Esophagus (tissue), 2 donors: ENCODE results near the gene PIEZO1. TPM values are rescaled to one million over a fixed set of nuclear protein-coding genes. Genes with fewer than 3 reads are reported as not detected.

Experiments
- H3K27ac ChIP-seq, 2 donors: one replicate each; pipeline ENCODE4 v1.5.1; 2013; ENCODE audit warnings: low read depth in 2 of 2, mild to moderate bottlenecking in 2 of 2, inconsistent platforms in 1 of 2, low read length in 1 of 2, moderate library complexity in 1 of 2
- H3K27me3 ChIP-seq, 2 donors: one replicate each; pipeline ENCODE4 v1.6.1; 2013; ENCODE audit warnings: low read length in 2 of 2, control low read depth in 1 of 2, mild to moderate bottlenecking in 1 of 2; ENCODE audit not compliant: insufficient read depth in 2 of 2, control insufficient read depth in 1 of 2
- H3K36me3 ChIP-seq, 2 donors: one replicate each; pipeline ENCODE4 v1.6.1; 2013; ENCODE audit warnings: low read length in 1 of 2; ENCODE audit not compliant: control insufficient read depth in 2 of 2, insufficient read depth in 2 of 2
- H3K4me1 ChIP-seq, 2 donors: one replicate each; pipeline ENCODE4 v1.6.1; 2013; ENCODE audit warnings: low read length in 1 of 2; ENCODE audit not compliant: control insufficient read depth in 2 of 2, insufficient read depth in 2 of 2
- H3K4me3 ChIP-seq, 2 donors: one replicate each; pipeline ENCODE4 v1.5.1; 2013; ENCODE audit warnings: low read length in 2 of 2, mild to moderate bottlenecking in 2 of 2, low read depth in 1 of 2, moderate library complexity in 1 of 2
- H3K9me3 ChIP-seq, 2 donors: one replicate each; pipeline ENCODE4 v1.6.1; 2013; ENCODE audit warnings: mild to moderate bottlenecking in 2 of 2, low read depth in 1 of 2, low read length in 1 of 2, moderate library complexity in 1 of 2; ENCODE audit not compliant: control insufficient read depth in 2 of 2, insufficient read depth in 1 of 2
- WGBS, 2 donors: extraction: QIAGEN DNeasy Blood & Tissue Kit; methylation state at CpG; one replicate each; pipeline ENCODE4 v1.1.7; 2013; 5-methylcytosine and 5-hydroxymethylcytosine counted together
- polyA plus RNA-seq, 2 donors: library from polyadenylated mRNA; stranded (reverse); fragments of 200-250 nt; gene quantifications; one replicate each; pipeline ENCODE4 v1.2.3, GENCODE V29; 2013
- donor health status: healthy with polysubstance abuse.
- donor health status: Bipolar disorder and iron deficiency.

PIEZO1 gene
- polyA plus RNA-seq, 2 donors: 102 to 172 TPM

- no peaks in the 10 kb centered on the region for H3K9me3 ChIP-seq
- no peak overlapping the region for H3K4me3 ChIP-seq
- no peaks in the 10 kb centered on the region for H3K4me1 ChIP-seq
- peaks cover 24 to 84% of the 10 kb centered on the region in 2 donors for H3K36me3 ChIP-seq
- H3K27me3 ChIP-seq: no peaks in the 10 kb centered on the region
- no peak overlapping the region for H3K27ac ChIP-seq
- 94 to 95% methylated on average over 19 of the region's 19 CpGs for WGBS, 2 donors
Observed at GRCh38 chr16:88719933-88720296, 65.1 kb downstream of the PIEZO1 start.

- no peaks in the 10 kb centered on the region for H3K4me1 ChIP-seq
- H3K36me3 ChIP-seq: peaks cover 28 to 85% of the 10 kb centered on the region in 2 donors
- WGBS, 2 donors: 88% methylated on average over 29 of the region's 29 CpGs
- no peaks in the 10 kb centered on the region for H3K9me3 ChIP-seq
- H3K27ac ChIP-seq: peak overlapping the region in 1 of 2 donors; percentile 29
- no peaks in the 10 kb centered on the region for H3K27me3 ChIP-seq
- no peak overlapping the region for H3K4me3 ChIP-seq
Observed at GRCh38 chr16:88719267-88719932, 65.6 kb downstream of the PIEZO1 start.

GRCh38 chr16:88718178-88718577 is 66.8 kb downstream of the PIEZO1 start:
- Histone ChIP-seq H3K27me3 (no peaks in the 10 kb centered on the region), H3K4me1 (no peaks in the 10 kb centered on the region), H3K4me3 (no peak overlapping the region), H3K36me3 (peaks cover 28 to 88% of the 10 kb centered on the region in 2 donors), H3K9me3 (no peaks in the 10 kb centered on the region), H3K27ac (no peak overlapping the region)
- WGBS, 2 donors: 85 to 91% methylated on average over 11 of the region's 11 CpGs

GRCh38 chr16:88716601-88717001 is 68.4 kb downstream of the PIEZO1 start:
- Histone ChIP-seq H3K36me3 (peaks cover 28 to 74% of the 10 kb centered on the region in 2 donors), H3K27me3 (no peaks in the 10 kb centered on the region), H3K4me1 (no peaks in the 10 kb centered on the region), H3K4me3 (no peak overlapping the region), H3K27ac (no peak overlapping the region), H3K9me3 (no peaks in the 10 kb centered on the region)
- 95 to 97% methylated on average over 21 of the region's 21 CpGs for WGBS, 2 donors

- Histone ChIP-seq H3K4me1 (no peaks in the 10 kb centered on the region), H3K36me3 (peaks cover 26 to 70% of the 10 kb centered on the region in 2 donors), H3K4me3 (no peak overlapping the region), H3K27ac (no peak overlapping the region), H3K9me3 (no peaks in the 10 kb centered on the region), H3K27me3 (no peaks in the 10 kb centered on the region)
- WGBS, 2 donors: 93 to 94% methylated on average over 15 of the region's 15 CpGs
Observed at GRCh38 chr16:88716201-88716600, 68.8 kb downstream of the PIEZO1 start.

- Histone ChIP-seq H3K36me3 (peaks cover 21 to 64% of the 10 kb centered on the region in 2 donors), H3K4me1 (no peaks in the 10 kb centered on the region), H3K27me3 (no peaks in the 10 kb centered on the region), H3K4me3 (no peak overlapping the region), H3K27ac (no peak overlapping the region), H3K9me3 (no peaks in the 10 kb centered on the region)
- 90 to 94% methylated on average over 57 of the region's 57 CpGs for WGBS, 2 donors
Observed at GRCh38 chr16:88715312-88716190, 69.5 kb downstream of the PIEZO1 start.

- H3K27me3 ChIP-seq: no peaks in the 10 kb centered on the region
- peaks cover 16 to 60% of the 10 kb centered on the region in 2 donors for H3K36me3 ChIP-seq
- H3K4me3 ChIP-seq: no peak overlapping the region
- no peaks in the 10 kb centered on the region for H3K4me1 ChIP-seq
- H3K27ac ChIP-seq: no peak overlapping the region
- WGBS, 2 donors: 89 to 92% methylated on average over 42 of the region's 42 CpGs
- H3K9me3 ChIP-seq: no peaks in the 10 kb centered on the region
Observed at GRCh38 chr16:88714420-88715302, 70.4 kb downstream of the PIEZO1 start.

GRCh38 chr16:88713568-88714419 is 71.2 kb downstream of the PIEZO1 start:
- Histone ChIP-seq H3K27me3 (no peaks in the 10 kb centered on the region), H3K36me3 (peaks cover 16 to 55% of the 10 kb centered on the region in 2 donors), H3K4me1 (no peaks in the 10 kb centered on the region), H3K27ac (no peak overlapping the region), H3K4me3 (no peak overlapping the region), H3K9me3 (no peaks in the 10 kb centered on the region)
- 78 to 82% methylated on average over 30 of the region's 30 CpGs for WGBS, 2 donors
